GM21390 (cell line): ENCODE data around the gene RNF4.
"Not testable (repeated sequence)": the region's sequence is repeated elsewhere in the genome, so short reads cannot be mapped to it uniquely, and the experiment has no call there.

Experiments
- ATAC-seq: cut with Tn5 transposase; IDR thresholded peaks from one replicate; pipeline ENCODE4 v1.9.1; 2021; ENCODE audit not compliant: unreplicated experiment

The RNF4 gene

GRCh38 chr4:2485956-2486355 is 17.1 kb downstream of the RNF4 start:
- no peak for ATAC-seq

- no peak for ATAC-seq
Measured at GRCh38 chr4:2486981-2487380, 18.1 kb downstream of the RNF4 start.

- peak; percentile 61 for ATAC-seq
Measured at GRCh38 chr4:2487632-2488031, 18.7 kb downstream of the RNF4 start.

GRCh38 chr4:2489081-2489805 is 20.3 kb downstream of the RNF4 start:
- ATAC-seq: no peak

- ATAC-seq: no peak
Measured at GRCh38 chr4:2489841-2490552, 21.1 kb downstream of the RNF4 start.

GRCh38 chr4:2492970-2493369 is 24.1 kb downstream of the RNF4 start:
- ATAC-seq: no peak

GRCh38 chr4:2494992-2495391 is 26.1 kb downstream of the RNF4 start:
- no peak for ATAC-seq

- no peak for ATAC-seq
Measured at GRCh38 chr4:2497324-2497723, 28.4 kb downstream of the RNF4 start.

- ATAC-seq: peak; percentile 97
Measured at GRCh38 chr4:2497931-2498330, 29.0 kb downstream of the RNF4 start.

- no peak for ATAC-seq
Measured at GRCh38 chr4:2500547-2500946, 31.6 kb downstream of the RNF4 start.

- ATAC-seq: no peak
Measured at GRCh38 chr4:2501034-2501594, 32.2 kb downstream of the RNF4 start.

- no peak for ATAC-seq
Measured at GRCh38 chr4:2503809-2504208, 34.9 kb downstream of the RNF4 start.

- ATAC-seq: no peak
Measured at GRCh38 chr4:2507259-2507658, 38.4 kb downstream of the RNF4 start.

- no peak for ATAC-seq
Measured at GRCh38 chr4:2507855-2508254, 38.9 kb downstream of the RNF4 start.

- ATAC-seq: no peak
Measured at GRCh38 chr4:2510351-2511259, 41.7 kb downstream of the RNF4 start.

GRCh38 chr4:2511645-2512131 is 42.8 kb downstream of the RNF4 start:
- no peak for ATAC-seq

- ATAC-seq: no peak
Measured at GRCh38 chr4:2512396-2513135, 43.7 kb downstream of the RNF4 start.

- ATAC-seq: not testable (repeated sequence)
Measured at GRCh38 chr4:2514193-2514592, 45.3 kb downstream of the RNF4 start.

- not testable (repeated sequence) for ATAC-seq
Measured at GRCh38 chr4:2514944-2515343, 46.0 kb downstream of the RNF4 start.

- ATAC-seq: no peak
Measured at GRCh38 chr4:2515830-2516550, 47.1 kb downstream of the RNF4 start.
